Fibroblast of mammary gland (primary cell): Measurements from ENCODE around the gene SCARB2.

Experiments used
- DNase-seq: peaks from one replicate; pipeline ENCODE4 v3.0.0-alpha.2; 2010; ENCODE audit warnings: low read depth
- H3K4me3 ChIP-seq: 2 replicates; pipeline ENCODE4 v1.5.1; 2011; ENCODE audit warnings: low read depth, mild to moderate bottlenecking, low read length, moderate library complexity; ENCODE audit not compliant: control insufficient read depth
- TF ChIP-seq, protein P1 (sequence below): conservative IDR thresholded peaks from 2 replicates; pipeline ENCODE4 v1.5.1; 2011; ENCODE audit warnings: low read depth, low read length, inconsistent platforms; ENCODE audit not compliant: control insufficient read depth, insufficient read depth

Gene SCARB2

DNA sequence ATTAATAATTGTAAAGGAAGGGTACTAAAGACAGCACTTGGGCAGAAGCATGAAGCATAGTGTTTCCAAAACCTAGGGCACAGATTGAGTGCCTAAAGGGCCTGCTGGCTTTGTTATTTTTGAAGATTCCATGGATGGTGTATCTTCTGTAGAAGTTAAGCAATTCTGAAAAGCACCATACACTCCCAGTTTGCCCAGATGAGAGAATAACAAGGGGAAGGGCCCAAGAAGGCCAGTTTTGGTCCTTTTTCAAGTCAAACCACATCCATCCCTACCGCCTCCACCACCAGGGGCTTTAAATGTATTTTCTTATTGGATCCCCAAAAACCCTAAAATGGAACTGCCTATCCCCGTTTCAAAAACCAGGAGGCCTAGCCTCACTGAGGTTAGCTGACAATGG, 17.2 kb downstream of the SCARB2 start:
- TF ChIP-seq, protein P1, sequence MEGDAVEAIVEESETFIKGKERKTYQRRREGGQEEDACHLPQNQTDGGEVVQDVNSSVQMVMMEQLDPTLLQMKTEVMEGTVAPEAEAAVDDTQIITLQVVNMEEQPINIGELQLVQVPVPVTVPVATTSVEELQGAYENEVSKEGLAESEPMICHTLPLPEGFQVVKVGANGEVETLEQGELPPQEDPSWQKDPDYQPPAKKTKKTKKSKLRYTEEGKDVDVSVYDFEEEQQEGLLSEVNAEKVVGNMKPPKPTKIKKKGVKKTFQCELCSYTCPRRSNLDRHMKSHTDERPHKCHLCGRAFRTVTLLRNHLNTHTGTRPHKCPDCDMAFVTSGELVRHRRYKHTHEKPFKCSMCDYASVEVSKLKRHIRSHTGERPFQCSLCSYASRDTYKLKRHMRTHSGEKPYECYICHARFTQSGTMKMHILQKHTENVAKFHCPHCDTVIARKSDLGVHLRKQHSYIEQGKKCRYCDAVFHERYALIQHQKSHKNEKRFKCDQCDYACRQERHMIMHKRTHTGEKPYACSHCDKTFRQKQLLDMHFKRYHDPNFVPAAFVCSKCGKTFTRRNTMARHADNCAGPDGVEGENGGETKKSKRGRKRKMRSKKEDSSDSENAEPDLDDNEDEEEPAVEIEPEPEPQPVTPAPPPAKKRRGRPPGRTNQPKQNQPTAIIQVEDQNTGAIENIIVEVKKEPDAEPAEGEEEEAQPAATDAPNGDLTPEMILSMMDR = no peak
- no peak for DNase-seq

DNA sequence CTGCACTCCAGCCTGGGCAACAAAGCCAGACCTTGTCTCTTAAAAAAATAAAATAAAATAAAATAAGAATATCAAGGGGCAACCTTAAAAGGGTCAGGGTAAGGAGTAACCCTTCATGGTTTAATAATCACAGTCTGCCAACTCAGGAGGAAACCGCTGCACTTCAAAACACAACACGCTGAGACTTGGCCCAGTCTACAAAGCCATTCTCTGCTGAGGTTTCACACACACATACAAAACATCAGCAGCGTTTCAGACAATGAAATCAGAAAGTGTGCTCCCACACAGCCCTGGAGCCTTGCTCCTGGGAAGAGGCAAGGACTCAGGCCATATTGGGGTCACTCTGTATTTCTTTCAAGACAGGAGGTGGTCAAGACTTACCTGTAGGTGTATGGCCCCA, 18.3 kb downstream of the SCARB2 start:
- H3K4me3 ChIP-seq = no peak overlapping the region
- no peak for DNase-seq
- TF ChIP-seq, protein P1 = no peak

More for the DNA sequence above, 17.2 kb downstream of the SCARB2 start:
- H3K4me3 ChIP-seq = no peak overlapping the region

DNA sequence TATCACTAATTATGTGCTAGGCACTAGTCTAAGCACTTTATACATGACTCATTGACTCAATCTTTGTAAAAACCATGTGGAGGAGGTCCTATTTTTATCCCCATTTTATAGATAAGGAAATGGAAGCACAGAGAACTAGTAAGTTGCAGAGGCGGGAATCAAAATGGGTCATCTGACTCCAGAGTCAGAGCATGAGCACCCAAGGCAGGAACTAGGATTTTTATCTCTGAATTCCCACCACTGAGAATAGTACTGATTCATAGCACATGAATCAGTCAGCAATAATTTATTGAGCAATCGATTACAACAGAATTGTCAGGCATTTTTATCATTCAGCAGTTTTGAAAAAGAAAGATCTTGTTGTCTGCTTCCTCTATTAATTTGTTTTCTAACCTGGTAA, 19.3 kb downstream of the SCARB2 start:
- TF ChIP-seq, protein P1 = no peak
- H3K4me3 ChIP-seq = no peak overlapping the region
- peak; percentile 96 for DNase-seq

DNA sequence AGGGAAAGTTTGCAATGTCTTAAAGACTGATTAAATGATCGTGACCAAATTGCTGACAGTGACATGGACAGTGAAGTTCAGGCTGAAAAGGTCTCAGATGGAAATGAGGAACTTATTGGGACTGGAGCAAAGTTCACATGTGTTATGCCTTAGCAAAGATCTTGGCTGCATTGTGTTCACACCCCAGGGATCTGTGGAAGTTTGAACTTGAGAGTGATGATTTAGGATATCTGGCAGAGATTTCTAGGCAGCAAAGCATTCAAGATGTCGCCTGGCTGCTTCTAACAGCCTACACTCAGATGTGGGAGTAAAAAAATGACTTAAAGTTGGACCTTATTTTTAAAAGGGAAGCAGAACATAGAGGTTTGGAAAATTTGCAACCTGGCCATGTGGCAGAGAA, 21.4 kb downstream of the SCARB2 start:
- peak; percentile 70 for DNase-seq
- TF ChIP-seq, protein P1 = no peak

DNA sequence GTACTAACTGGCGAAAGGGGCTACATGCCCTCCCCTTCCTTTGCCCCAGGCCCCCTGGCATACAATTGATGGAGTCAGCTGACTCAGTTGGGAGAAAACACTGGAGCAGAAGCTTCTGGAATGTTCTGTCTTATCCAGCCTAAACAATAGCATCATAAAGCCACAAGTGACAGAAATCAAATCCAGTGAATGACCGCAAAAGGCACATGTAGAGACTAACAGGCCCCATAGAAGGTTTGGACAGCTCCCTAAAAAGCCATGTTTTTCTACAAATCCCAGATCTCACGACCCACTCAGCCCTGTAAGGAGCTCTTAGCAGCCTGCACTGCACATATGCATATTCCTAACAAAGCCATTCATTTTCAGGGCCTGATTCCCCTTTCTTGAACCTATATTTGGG, 25.1 kb downstream of the SCARB2 start:
- DNase-seq = no peak
- no peak overlapping the region for H3K4me3 ChIP-seq
- TF ChIP-seq, protein P1 = no peak

More for the DNA sequence above, 21.4 kb downstream of the SCARB2 start:
- H3K4me3 ChIP-seq = no peak overlapping the region

DNA sequence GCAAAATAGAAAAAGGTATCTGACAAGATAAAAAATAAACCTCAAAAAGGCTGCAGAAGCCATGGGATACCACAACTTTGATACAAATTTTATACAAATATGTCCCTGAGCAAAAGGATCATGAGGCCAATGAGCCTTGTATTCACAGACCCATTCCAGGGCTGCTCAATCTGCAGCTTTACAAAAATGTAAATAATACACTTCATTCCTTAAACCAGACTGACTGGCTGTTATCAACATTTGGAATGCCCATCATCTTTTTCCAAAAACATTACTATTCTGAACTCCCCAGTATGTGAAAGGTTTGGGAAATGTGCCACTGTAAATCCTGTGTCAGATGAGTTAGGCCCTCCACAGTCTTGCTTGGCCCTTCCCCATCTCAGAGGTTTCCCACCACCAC, 25.5 kb downstream of the SCARB2 start:
- no peak for DNase-seq
- H3K4me3 ChIP-seq = no peak overlapping the region
- TF ChIP-seq, protein P1 = no peak

DNA sequence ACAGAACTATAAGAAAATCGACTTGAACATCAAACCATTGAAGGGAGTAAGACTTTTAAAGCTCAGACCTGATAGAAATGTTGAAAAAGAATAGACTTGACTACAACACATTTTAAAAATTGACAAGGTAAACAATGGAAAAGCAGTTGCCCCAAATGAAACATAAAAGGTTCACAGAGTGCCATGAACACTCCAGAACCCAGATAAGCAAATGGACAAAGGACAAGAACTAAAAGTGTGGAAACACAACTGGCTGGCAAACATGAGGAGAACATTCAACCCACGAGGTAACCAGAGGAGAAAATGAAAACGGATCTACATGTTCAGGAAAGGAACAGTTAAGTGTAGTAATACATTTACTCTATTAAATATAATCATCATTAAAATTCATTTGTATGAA, 26.5 kb downstream of the SCARB2 start:
- TF ChIP-seq, protein P1 = no peak
- no peak overlapping the region for H3K4me3 ChIP-seq
- DNase-seq = no peak
